ENCODE measurements around the gene ZNF532. TPM values are rescaled to one million over a fixed set of nuclear protein-coding genes. Genes with fewer than 3 reads are reported as not detected.
"Not testable (repeated sequence)": the region's sequence is repeated elsewhere in the genome, so short reads cannot be mapped to it uniquely, and the experiment has no call there.

The ZNF532 gene
- total RNA-seq, 2 donors from 2014 or later: 2.1 to 7.0 TPM

GRCh38 chr18:58844871-58845270 is 19.8 kb upstream of the ZNF532 start:
- H3K27ac Mint-ChIP-seq: no peak overlapping the region
- no peaks in the 10 kb centered on the region for H3K9me3 Mint-ChIP-seq
- DNase-seq (ENCODE audit: low spot score in 2 of 2) (no peak), ATAC-seq (no peak)
- peaks cover 11 to 23% of the 10 kb centered on the region in 2 donors for H3K36me3 Mint-ChIP-seq

GRCh38 chr18:58845928-58846724 is 18.6 kb upstream of the ZNF532 start:
- DNase-seq (ENCODE audit: low spot score in 2 of 2) (no peak), ATAC-seq (no peak)
- Mint-ChIP-seq H3K27ac (no peak overlapping the region), H3K36me3 (peaks cover 11 to 23% of the 10 kb centered on the region in 2 donors), H3K9me3 (no peaks in the 10 kb centered on the region)

- no peak overlapping the region for H3K27ac Mint-ChIP-seq
- H3K9me3 Mint-ChIP-seq: no peaks in the 10 kb centered on the region
- ATAC-seq (peak in 1 of 2 donors; percentile 40), DNase-seq (ENCODE audit: low spot score in 2 of 2) (no peak)
- peaks cover 11 to 23% of the 10 kb centered on the region in 2 donors for H3K36me3 Mint-ChIP-seq
Measured at GRCh38 chr18:58847383-58848071, 17.1 kb upstream of the ZNF532 start.

GRCh38 chr18:58848685-58849084 is 16.0 kb upstream of the ZNF532 start:
- DNase-seq (ENCODE audit: low spot score in 2 of 2) (no peak), ATAC-seq (no peak)
- H3K9me3 Mint-ChIP-seq: no peaks in the 10 kb centered on the region
- peaks cover 11 to 23% of the 10 kb centered on the region in 2 donors for H3K36me3 Mint-ChIP-seq
- H3K27ac Mint-ChIP-seq: no peak overlapping the region

- no peak for DNase-seq (ENCODE audit: low spot score in 2 of 2)
Measured at GRCh38 chr18:58850786-58851469, 13.7 kb upstream of the ZNF532 start.

GRCh38 chr18:58851856-58852255 is 12.8 kb upstream of the ZNF532 start:
- no peak overlapping the region for H3K27ac Mint-ChIP-seq
- ATAC-seq (no peak), DNase-seq (ENCODE audit: low spot score in 2 of 2) (no peak)
- H3K36me3 Mint-ChIP-seq: peaks cover 11 to 16% of the 10 kb centered on the region in 2 donors
- no peaks in the 10 kb centered on the region for H3K9me3 Mint-ChIP-seq

More at GRCh38 chr18:58850786-58851469, 13.7 kb upstream of the ZNF532 start:
- no peaks in the 10 kb centered on the region for H3K9me3 Mint-ChIP-seq
- H3K27ac Mint-ChIP-seq: no peak overlapping the region
- ATAC-seq: no peak
- H3K36me3 Mint-ChIP-seq: peaks cover 11 to 21% of the 10 kb centered on the region in 2 donors

GRCh38 chr18:58852629-58853028 is 12.0 kb upstream of the ZNF532 start:
- no peaks in the 10 kb centered on the region for H3K9me3 Mint-ChIP-seq
- ATAC-seq (no peak), DNase-seq (ENCODE audit: low spot score in 2 of 2) (no peak)
- no peak overlapping the region for H3K27ac Mint-ChIP-seq
- H3K36me3 Mint-ChIP-seq: peaks cover 8 to 11% of the 10 kb centered on the region in 2 donors

- H3K27ac Mint-ChIP-seq: no peak overlapping the region
- DNase-seq (ENCODE audit: low spot score in 2 of 2): no peak
- ATAC-seq: no peak
- H3K36me3 Mint-ChIP-seq: peaks cover 1 to 3% of the 10 kb centered on the region in 2 donors
- H3K9me3 Mint-ChIP-seq: no peaks in the 10 kb centered on the region
Measured at GRCh38 chr18:58853561-58853960, 11.1 kb upstream of the ZNF532 start.

- not testable (repeated sequence) for DNase-seq (ENCODE audit: low spot score in 2 of 2); ATAC-seq; H3K27ac Mint-ChIP-seq; H3K9me3 Mint-ChIP-seq; H3K36me3 Mint-ChIP-seq
Measured at GRCh38 chr18:58855521-58855920, 9.2 kb upstream of the ZNF532 start.

GRCh38 chr18:58856881-58857280 is 7.8 kb upstream of the ZNF532 start:
- no peak for DNase-seq (ENCODE audit: low spot score in 2 of 2)

GRCh38 chr18:58858591-58859468 is 5.8 kb upstream of the ZNF532 start:
- no peaks in the 10 kb centered on the region for H3K9me3 Mint-ChIP-seq
- no peak for ATAC-seq
- no peak for DNase-seq (ENCODE audit: low spot score in 2 of 2)
- H3K36me3 Mint-ChIP-seq: no peaks in the 10 kb centered on the region
- no peak overlapping the region for H3K27ac Mint-ChIP-seq

More at GRCh38 chr18:58856881-58857280, 7.8 kb upstream of the ZNF532 start:
- Mint-ChIP-seq H3K36me3 (no peaks in the 10 kb centered on the region), H3K9me3 (no peaks in the 10 kb centered on the region), H3K27ac (no peak overlapping the region)
- ATAC-seq: no peak

- Mint-ChIP-seq H3K36me3 (no peaks in the 10 kb centered on the region), H3K27ac (no peak overlapping the region), H3K9me3 (no peaks in the 10 kb centered on the region)
- DNase-seq (ENCODE audit: low spot score in 2 of 2): no peak
- ATAC-seq: no peak
Measured at GRCh38 chr18:58859907-58860306, 4.8 kb upstream of the ZNF532 start.

GRCh38 chr18:58860747-58861231 is 3.9 kb upstream of the ZNF532 start:
- no peak for DNase-seq (ENCODE audit: low spot score in 2 of 2)
- ATAC-seq: no peak
- Mint-ChIP-seq H3K36me3 (no peaks in the 10 kb centered on the region), H3K27ac (no peak overlapping the region), H3K9me3 (no peaks in the 10 kb centered on the region)

- Mint-ChIP-seq H3K36me3 (no peaks in the 10 kb centered on the region), H3K9me3 (no peaks in the 10 kb centered on the region), H3K27ac (no peak overlapping the region)
- no peak for ATAC-seq
- no peak for DNase-seq (ENCODE audit: low spot score in 2 of 2)
Measured at GRCh38 chr18:58861353-58861752, 3.3 kb upstream of the ZNF532 start.

GRCh38 chr18:58861861-58862301 is 2.8 kb upstream of the ZNF532 start:
- ATAC-seq (no peak), DNase-seq (ENCODE audit: low spot score in 2 of 2) (no peak)
- no peaks in the 10 kb centered on the region for H3K9me3 Mint-ChIP-seq
- no peaks in the 10 kb centered on the region for H3K36me3 Mint-ChIP-seq
- no peak overlapping the region for H3K27ac Mint-ChIP-seq

GRCh38 chr18:58862356-58862755 is 2.3 kb upstream of the ZNF532 start:
- no peak for ATAC-seq
- DNase-seq (ENCODE audit: low spot score in 2 of 2): no peak
- Mint-ChIP-seq H3K36me3 (no peaks in the 10 kb centered on the region), H3K9me3 (no peaks in the 10 kb centered on the region), H3K27ac (peak overlapping the region; percentile 54 to 94)

Data from activated naive CD4-positive, alpha-beta T cell treated with anti-CD3 and anti-CD28 coated beads, Interleukin-2, amount 50 U/mL, for 72 hours (primary cell).